GM21576 (cell line): ENCODE results near the gene TMX3.

ENCODE experiments used
- ATAC-seq: cut with Tn5 transposase; IDR thresholded peaks from one replicate; pipeline ENCODE4 v1.9.1; 2021; ENCODE audit warnings: mild to moderate bottlenecking, moderate library complexity; ENCODE audit not compliant: unreplicated experiment

The TMX3 gene

DNA sequence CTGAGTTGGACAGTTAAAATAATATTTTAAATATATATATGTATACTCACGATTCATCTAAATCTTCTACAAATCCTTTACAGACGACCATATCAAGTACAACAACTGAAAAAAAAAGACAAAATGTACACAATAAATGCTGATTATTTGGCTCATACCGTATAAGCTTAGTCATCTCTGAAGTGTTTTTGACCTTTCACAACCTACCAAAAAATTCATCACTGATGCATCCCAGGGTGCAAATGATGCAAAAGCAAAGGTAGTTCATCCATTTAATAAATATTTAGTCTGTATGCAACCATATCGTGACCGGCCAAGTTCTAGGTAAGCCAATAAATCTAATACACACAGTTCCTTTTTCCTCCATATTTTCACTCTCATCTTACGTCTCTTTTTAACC lies 1.1 kb downstream of the TMX3 start:
- ATAC-seq = no peak

DNA sequence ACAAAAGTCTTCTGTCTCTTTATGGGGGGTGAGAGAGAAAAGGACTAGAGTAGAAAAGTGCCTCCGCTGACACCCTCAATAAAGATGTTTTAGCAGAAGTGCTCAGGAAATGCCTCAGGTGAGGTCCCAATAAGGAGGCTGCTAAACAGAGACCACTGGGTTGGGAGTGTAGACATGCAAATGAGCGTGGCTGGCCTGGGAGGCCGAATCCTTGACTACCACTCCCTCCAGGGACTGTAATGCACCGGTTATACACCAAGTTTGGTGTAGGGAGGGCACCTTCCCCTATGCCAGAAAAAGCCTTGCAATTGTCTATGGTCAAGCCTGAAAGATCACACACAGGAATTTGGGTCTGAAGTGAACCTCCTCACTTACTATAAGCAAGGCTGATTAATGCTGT lies 1.8 kb downstream of the TMX3 start:
- ATAC-seq = peak; percentile 18

DNA sequence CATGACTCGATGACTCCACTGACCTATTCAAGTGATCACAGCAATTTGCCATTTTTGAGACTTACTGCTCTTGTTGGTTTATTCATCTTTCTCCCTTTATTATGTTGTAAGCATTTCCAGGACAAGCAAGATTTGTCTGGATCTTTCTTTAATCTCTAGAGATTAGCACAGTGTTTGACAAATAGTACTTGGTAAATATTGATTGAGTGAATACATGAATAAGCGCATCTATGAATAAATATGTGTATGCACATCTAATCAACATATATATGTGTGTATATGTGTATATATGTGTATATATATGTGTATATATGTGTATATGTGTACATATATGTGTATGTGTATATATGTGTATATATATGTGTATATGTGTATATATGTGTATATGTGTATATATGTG lies 7.3 kb downstream of the TMX3 start:
- no peak for ATAC-seq

DNA sequence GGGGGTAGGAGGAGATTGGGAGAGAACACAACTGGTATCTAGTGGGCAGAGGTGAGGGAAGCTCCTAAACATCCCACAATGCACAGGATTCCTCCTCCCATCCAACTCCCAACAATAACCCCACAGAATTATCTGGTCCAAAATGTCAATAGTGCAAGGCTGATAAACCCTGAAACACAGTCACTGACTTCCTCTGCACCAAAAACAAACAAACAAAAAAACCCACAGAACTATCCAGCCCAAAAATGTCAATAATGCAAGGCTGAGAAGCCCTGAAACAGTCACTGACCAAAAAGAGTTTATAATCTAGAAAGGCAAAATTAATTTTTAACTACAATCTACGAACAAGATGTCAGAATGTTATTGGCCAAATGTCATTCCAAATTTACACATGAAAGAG lies 9.8 kb downstream of the TMX3 start:
- ATAC-seq = no peak

DNA sequence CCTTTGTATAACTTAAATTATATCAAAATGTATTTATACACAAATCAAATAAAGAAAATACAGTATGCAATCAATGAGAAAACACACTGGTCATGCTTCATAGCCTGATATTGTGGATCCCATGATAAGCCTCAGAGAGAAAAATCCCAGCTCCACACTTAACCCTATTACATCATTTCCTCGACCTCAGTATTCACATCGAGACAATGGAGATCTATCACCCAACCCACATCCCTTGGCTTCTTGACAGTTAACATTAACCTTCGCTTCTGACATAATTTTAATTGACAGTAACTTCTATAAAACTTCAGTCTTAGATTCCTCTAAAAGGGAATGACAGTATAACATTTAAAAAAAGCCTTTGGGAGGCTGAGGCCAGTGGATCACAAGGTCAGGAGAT lies 11.6 kb downstream of the TMX3 start:
- ATAC-seq = no peak

DNA sequence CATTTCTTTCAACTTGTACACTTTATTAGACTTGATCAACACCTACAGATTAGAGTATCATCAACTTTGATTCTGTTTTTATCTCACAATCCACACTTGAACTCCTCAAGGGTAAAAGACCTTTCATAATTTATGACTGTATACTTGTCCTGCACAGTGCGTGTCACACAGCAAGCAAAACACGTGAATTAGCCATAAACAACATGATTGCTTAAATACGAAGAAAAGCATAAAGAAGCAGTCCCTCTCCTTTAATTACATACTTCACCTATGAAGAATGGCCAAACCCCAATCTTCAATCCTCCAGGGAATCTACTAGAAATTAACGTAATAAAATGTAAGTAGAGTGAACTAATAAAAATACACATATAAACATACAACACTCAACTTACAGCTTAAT lies 13.6 kb downstream of the TMX3 start:
- ATAC-seq = no peak

DNA sequence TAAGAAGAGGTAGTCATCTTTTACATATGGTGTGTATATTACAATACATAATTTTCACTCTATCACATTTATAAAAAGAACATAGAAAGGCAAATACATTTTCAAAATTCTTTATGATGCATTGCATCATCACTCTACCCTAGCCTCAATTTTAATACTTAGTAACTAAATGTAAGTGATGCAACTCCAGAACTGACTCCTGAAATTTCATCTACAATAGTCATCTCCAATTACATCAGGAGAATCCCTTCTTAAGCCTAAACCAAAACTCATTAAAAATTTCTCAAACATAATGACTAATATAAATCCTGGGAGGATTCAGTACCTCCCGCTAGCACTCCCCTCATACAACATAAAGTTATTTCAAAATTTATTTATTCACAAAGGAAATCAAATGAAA lies 15.9 kb downstream of the TMX3 start:
- no peak for ATAC-seq

DNA sequence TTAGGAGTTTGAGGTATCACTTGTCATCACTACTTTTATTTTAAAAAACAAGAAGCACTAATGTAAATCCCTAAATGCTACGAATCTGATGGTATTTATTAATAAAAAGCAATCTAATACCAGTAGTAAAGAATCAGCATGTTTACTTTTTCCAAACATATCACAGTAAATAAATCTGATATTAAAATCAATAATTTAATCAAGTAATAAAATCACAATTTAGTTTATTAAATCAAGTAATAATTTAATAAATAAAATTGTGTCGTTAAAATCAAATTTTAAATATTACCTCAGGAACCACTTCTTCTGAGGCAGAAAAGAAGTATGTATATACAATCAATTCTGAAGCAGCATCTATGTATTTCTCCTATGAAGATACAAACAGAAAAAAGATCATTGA lies 18.0 kb downstream of the TMX3 start:
- no peak for ATAC-seq

DNA sequence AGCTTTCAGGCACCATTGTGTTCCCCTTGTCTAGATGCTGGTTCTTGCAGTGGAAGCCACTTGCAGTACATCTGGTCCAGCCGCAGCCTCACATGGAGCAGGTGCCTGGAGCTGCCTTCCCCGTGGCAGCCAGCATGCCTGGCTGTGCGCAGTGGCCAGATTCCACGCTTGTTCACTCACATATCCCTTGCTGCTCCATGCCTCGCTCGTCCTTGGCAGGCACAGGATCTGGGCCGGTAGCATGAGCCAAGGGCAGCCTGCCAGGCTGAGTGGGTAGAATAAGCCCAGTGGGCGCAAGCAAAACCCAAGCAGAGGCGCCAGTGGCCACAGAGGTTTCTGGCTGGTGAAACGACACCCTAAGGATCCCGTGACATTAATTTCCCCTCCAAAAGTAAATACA lies 20.6 kb downstream of the TMX3 start:
- no peak for ATAC-seq

DNA sequence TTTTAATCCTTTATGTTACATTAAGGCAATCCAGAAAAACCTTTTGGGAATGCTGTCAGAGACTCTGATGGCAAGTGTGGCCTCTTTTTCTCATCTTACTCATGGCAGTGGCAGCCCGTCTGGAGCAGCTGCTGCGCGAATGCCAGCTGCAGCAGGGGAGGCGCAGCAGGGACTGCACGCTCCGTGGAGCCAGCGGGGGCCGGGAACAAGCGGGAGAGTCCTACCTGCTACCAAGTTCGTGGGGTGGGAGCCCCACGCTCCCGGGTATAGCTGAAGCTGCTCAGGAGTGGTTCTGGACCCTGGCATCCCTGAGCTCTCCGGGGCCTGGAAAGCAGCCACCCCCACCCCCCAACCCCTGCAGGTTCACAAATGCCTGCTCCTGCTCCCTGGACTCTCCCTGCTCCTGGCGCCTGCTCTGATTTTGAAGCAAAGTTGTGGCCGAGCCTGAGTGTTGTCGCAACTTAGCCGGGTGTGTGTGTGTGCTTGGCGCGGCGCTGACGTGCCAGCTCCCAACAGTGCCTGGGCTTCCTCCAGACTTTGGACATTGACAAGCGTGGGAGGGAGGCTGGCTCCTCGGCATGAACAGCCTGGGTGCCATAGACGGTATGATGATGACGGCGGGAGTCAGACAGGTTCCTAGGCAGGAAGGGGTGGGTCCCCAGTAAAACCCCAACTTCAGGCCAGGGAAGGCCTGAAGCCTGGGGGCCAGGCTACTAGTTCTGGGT lies 21.7 kb downstream of the TMX3 start:
- no peak for ATAC-seq

DNA sequence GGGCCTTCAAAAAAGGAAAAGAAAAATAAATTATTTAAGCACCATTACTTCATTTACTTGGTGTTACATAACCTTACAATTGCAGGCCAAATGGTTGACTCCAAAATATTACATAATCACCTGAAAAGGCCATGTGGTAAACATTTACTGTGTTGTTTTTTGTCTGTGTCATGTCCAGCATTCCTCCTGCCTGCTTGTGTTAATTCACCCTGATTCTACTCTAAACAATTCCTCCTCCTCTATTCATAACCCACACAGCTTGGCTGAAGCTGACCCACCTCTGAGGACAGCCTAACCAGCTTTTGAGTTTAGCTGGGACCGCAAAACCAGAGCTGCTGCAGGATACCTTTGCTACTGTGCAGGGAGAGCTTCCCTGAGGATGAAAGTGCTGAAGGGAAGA lies 35.4 kb downstream of the TMX3 start:
- no peak for ATAC-seq

DNA sequence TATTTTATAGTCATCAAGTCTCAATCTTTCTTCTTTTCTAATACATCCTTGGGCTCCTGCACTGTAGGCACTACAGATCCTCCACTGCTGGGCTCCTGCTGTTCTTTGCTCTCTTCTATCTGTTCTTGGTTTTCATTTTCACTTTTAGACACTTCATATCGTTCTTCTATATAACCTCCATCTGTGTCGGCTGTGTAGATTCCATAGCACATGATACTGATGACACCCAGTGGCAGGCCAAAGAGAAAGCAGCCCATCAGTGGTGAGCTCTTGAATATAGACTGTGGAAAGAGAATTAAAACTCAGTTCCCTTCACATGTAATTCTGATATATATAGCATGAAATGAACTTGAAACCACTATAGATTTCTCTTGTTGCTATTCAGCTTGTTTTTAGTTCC lies 38.0 kb downstream of the TMX3 start:
- ATAC-seq = peak; percentile 93

DNA sequence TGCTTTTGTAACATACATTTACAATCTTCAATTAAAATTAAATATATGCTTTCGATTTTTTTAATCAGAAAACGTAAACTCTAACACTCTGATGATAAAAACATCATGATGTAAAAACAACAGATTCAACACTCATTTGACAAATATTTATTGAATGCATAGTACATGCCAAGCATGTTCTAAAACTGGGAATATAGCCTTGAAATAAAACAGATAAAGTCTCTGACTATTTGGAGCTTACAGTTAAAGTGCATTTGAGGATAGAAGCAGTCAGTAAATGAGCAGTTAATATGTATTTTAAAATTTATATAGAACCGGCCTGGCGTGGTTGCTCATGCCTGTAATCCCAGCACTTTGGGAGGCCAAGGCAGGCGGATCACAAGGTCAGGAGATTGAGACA lies 47.8 kb downstream of the TMX3 start:
- no peak for ATAC-seq

DNA sequence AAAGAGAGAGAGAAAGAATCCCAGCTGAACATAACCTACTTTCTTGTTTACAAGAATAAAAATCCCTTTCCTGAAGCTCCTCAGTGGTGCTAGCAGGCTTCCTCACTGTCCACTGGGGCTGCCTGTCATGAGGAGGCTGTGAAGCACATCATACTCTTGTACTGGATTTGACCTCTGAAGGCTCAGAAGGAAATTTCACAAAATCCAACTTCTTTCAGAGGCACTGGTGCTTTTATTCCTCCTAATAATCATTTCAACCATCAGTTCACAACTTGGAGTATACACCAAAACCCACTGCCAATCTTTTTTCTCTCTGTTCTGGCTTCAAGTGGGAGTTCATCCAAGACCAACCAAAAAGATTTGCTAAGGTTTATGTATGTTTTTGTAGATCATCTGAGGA lies 48.5 kb downstream of the TMX3 start:
- ATAC-seq = no peak

DNA sequence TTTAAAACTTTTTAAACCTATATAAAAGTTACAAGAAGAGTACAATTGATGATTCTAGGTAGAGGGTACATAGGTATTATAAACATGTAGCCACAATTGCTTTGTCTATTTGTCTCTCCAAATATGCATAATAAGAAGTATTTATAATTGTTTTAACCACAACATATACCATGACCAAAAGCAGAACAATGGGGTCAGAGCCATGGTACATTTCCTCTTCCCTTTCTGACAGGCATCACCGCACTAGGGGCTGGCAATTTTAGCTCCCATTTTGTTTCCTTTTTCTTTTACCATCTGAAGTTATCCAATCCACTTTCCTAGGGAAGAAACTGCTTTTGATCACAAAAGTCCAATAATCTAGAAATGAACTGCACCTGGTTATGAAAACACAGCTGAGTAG lies 49.3 kb downstream of the TMX3 start:
- ATAC-seq = no peak

DNA sequence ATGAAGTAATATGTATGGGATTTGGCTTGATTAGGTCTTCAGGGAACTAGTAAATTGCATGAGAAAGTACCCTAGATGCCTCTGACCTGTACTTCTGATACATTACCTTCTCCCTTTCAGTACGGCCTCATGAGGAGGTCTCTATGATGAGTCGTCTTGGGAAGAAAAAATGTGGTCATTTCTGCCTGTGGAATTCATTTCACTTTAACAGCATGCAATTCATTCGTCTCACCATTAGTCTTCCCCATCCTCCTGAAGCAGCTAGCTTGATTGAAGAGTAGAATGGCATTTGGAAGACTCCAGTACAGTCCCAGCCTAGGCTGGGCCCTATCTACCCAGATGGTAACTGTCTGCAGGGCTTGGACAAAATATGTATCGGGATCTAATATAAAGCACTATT lies 52.2 kb downstream of the TMX3 start:
- no peak for ATAC-seq

DNA sequence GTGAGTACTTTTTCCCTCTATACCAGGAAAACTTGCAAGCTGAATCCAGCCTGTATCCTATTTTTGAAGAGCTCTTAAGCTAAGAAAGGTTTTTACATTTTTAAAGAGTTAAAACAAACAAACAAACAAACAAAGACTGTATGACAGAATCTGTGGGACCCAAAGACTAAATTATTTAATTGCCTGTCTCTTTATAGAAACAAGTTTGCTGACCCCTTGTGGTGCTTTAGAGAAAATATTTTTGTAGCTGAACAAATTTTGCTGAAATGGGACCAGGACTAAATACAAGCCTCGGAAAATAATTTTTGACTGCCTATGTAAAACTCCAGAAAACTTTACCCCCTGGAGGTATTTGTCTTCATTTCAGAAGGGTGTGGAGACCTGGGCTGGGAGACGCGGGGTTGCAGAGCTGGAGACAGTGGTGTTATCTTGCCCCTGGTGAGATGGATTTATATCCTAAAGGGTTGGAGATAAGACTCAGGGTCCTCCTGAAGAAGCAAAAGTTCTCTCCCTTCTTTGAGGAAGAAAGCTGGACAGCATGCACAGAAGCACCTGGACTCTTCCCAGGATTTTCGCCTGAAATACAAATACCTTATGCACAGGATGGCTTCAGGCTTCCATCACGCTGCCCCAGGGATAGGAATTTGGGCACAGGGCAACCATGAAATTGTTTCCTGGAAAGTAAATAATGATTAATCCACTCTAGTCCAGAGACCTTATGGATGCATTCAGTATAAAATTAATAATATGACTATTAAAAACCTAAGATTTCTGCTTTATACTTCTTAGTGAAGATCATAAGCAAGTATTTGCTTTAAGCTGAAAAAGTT lies 54.3 kb downstream of the TMX3 start:
- no peak for ATAC-seq

DNA sequence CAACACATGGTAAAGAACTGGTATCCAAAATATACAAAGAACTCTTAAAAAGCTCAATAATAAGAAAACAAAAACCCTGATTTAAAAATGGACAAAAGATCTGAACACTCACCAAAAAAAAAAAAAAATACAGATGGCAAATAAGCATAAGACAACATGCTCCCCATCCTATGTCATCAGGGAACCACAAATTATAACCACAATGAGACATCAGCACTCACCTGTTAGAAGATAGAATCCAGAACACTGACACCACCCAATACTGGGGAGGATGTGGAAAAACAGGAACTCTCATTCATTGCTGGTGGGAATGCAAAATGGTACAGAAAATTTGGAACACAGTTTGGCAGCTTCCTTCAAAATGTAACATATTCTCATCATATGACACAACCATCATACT lies 66.7 kb downstream of the TMX3 start:
- no peak for ATAC-seq

DNA sequence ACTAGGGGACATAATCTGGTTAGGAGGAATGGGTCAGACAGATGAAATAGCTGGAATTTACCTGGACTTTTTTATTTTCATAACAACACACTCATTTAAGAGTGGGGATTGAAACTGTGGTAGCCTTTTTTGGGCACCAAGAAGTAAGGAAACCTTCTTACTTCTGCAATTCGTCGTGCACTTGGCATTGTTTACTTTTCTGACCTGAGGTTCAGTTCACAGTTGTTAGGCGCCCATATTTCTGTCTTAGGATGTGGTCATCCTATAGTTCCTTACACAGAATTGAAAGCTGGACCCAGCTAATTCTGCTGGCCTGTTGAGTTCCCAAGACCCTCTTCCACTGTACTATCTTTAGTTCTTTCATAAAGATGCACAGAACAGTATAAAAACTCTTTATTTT lies 72.9 kb downstream of the TMX3 start:
- peak; percentile 67 for ATAC-seq

DNA sequence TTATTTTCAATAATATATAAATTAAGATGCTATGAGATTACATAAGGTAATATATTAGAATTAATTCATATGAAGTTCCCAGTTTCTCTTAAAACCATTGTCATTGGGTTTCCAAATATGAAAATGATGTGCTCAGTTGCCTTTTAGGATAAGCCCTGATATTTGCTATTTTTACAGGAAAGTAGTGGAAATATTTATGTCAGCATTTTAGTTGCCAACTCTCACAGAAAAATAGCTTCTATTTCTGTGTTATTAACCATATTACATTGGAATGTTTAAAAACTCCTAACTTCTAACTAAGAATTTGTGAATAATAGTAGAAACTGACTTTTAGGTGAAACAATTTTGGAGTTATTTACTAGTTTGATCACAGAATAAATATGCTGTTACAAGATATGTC lies 74.0 kb downstream of the TMX3 start:
- ATAC-seq = no peak

DNA sequence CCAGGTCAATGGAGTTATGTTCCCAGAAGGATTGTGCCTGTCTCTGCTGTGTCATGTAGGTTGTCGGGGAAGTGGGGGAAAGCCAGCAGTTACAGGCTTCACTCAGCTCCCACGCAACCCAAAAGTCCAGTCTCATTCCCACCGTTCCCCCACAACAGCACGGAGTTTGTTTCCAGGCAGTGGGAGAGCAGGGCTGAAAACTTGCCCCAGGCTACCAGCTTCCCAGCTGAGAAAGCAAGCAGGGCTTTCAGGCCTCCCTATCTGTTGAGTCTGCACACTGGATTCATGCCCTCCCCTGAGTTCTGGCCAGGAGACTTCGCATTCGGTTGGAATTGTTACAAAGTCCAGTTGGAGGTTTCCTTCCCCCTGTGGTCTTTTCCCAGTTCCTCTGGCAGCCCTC lies 76.3 kb downstream of the TMX3 start:
- no peak for ATAC-seq

DNA sequence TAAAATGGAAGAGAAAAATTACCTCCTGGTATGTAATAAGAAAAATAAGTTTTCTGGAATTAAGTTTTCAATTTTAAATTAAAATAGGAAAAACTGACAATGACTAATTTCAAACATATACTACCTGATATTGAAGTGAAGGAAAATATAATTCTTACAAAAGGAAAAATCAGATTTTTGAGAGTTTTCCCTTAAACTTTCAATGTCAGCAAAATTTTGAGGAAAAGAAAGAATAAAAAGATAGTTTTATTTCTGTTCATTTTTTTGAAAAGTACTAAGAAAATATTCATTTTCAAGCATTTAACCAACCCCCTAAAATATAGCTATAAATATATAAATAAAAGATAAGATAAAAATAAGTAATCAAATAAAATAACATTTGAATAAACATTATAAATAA lies 87.1 kb downstream of the TMX3 start:
- no peak for ATAC-seq
